Esophagus squamous epithelium (tissue), 4 donors: Measurements from ENCODE around the gene EPAS1.

ENCODE experiments used
- POLR2A ChIP-seq, 4 donors: fragments of 450-650 bp; IDR thresholded peaks; one replicate each; pipeline ENCODE4 v1.6.1; 2017; ENCODE audit warnings: antibody characterized with exemption in 4 of 4, mild to moderate bottlenecking in 4 of 4, moderate library complexity in 3 of 4
- TF ChIP-seq, protein P1 (sequence below), 6 experiments: fragments of 450-650 bp in 4 of 6; fragments of 200-600 bp in 2 of 6; sonication (generic) in 2 of 6; IDR thresholded peaks; one replicate each; pipeline ENCODE4 v1.5.1; 2016 to 2019; ENCODE audit warnings: antibody characterized with exemption in 6 of 6, mild to moderate bottlenecking in 4 of 6, moderate library complexity in 4 of 6

DNA sequence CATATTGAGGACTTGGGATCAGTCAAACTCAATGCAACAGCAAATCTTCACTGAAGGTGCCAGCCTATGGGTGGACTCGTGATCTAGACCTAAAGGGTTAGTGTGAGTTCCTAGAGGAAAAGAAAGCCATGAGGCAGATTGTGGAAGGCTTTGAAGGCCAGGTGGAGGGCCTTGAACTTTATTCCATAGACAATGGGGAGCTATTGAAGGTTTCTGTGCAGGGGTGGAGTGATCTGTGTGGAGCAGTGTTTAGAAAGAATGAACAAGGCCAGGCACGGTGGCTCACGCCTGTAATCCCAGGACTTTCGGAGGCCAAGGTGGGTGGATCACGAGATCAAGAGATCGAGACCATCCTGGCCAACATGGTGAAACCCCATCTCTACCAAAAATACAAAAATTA, 61.5 kb downstream of the EPAS1 start:
- TF ChIP-seq, protein P1, sequence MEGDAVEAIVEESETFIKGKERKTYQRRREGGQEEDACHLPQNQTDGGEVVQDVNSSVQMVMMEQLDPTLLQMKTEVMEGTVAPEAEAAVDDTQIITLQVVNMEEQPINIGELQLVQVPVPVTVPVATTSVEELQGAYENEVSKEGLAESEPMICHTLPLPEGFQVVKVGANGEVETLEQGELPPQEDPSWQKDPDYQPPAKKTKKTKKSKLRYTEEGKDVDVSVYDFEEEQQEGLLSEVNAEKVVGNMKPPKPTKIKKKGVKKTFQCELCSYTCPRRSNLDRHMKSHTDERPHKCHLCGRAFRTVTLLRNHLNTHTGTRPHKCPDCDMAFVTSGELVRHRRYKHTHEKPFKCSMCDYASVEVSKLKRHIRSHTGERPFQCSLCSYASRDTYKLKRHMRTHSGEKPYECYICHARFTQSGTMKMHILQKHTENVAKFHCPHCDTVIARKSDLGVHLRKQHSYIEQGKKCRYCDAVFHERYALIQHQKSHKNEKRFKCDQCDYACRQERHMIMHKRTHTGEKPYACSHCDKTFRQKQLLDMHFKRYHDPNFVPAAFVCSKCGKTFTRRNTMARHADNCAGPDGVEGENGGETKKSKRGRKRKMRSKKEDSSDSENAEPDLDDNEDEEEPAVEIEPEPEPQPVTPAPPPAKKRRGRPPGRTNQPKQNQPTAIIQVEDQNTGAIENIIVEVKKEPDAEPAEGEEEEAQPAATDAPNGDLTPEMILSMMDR (IDR thresholded peaks at IDR 0.05): no peak
- no peak for TF ChIP-seq POLR2A (IDR thresholded peaks at IDR 0.05)
